ENCODE data around the gene PNMA8B. TPM values are rescaled to one million over a fixed set of nuclear protein-coding genes. Genes with fewer than 3 reads are reported as not detected.

PNMA8B gene
- total and polyA plus RNA-seq, 2 donors: 4.4 to 4.7 TPM

DNA sequence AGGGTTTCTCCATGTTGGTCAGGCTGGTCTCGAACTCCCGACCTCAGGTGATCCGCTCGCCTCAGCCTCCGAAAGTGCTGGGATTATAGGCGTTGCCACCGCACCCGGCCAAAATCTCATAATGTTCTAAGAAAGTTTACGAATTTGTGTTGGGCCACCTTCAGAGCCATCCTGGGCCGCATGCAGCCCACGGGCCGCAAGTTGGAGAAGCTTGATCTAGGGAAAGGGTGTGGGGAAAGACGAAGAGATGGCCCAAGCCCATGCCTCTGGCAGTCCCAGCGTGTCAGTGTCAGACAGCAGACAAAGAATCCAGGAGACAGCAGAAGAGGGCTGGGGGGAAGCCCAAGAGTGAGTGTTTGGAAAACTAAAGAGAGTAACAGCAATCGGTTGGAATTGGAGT lies 49.6 kb downstream of the PNMA8B start:
- no peaks in the 10 kb centered on the region for H3K4me1 ChIP-seq (ENCODE audit: control insufficient read depth in 2 of 2, insufficient read depth in 2 of 2, low read length in 2 of 2)
- H3K4me3 ChIP-seq (ENCODE audit: low read length in 2 of 2): no peak overlapping the region
- WGBS: 90% methylated on average over 15 of the region's 15 CpGs
- no peak for DNase-seq (ENCODE audit: low read depth in 6 of 9, low spot score in 9 of 9)
- H3K27ac ChIP-seq (ENCODE audit: low read depth in 1 of 2, low read length in 1 of 2): no peak overlapping the region
- H3K27me3 ChIP-seq (ENCODE audit: control insufficient read depth in 2 of 2, insufficient read depth in 1 of 2, low read length in 1 of 2): peaks cover 0 to 4% of the 10 kb centered on the region in 2 donors
- no peaks in the 10 kb centered on the region for H3K9me3 ChIP-seq (ENCODE audit: control insufficient read depth in 2 of 2, insufficient read depth in 1 of 2, low read length in 1 of 2)
- H3K36me3 ChIP-seq (ENCODE audit: control insufficient read depth in 2 of 2, insufficient read depth in 2 of 2, low read length in 1 of 2): no peaks in the 10 kb centered on the region

GRCh38 chr19:46442808-46443450 lies 52.7 kb downstream of the PNMA8B start:
- Histone ChIP-seq H3K4me3 (ENCODE audit: low read length in 2 of 2) (no peak overlapping the region), H3K9me3 (ENCODE audit: control insufficient read depth in 2 of 2, insufficient read depth in 1 of 2, low read length in 1 of 2) (no peaks in the 10 kb centered on the region), H3K4me1 (ENCODE audit: control insufficient read depth in 2 of 2, insufficient read depth in 2 of 2, low read length in 2 of 2) (no peaks in the 10 kb centered on the region), H3K27me3 (ENCODE audit: control insufficient read depth in 2 of 2, insufficient read depth in 1 of 2, low read length in 1 of 2) (peaks cover 0 to 2% of the 10 kb centered on the region in 2 donors), H3K27ac (ENCODE audit: low read depth in 1 of 2, low read length in 1 of 2) (no peak overlapping the region), H3K36me3 (ENCODE audit: control insufficient read depth in 2 of 2, insufficient read depth in 2 of 2, low read length in 1 of 2) (no peaks in the 10 kb centered on the region)
- WGBS: 72% methylated on average over 8 of the region's 8 CpGs
- DNase-seq (ENCODE audit: low read depth in 6 of 9, low spot score in 9 of 9): no peak

GRCh38 chr19:46441866-46442265 lies 53.8 kb downstream of the PNMA8B start:
- Histone ChIP-seq H3K4me3 (ENCODE audit: low read length in 2 of 2) (no peak overlapping the region), H3K36me3 (ENCODE audit: control insufficient read depth in 2 of 2, insufficient read depth in 2 of 2, low read length in 1 of 2) (no peaks in the 10 kb centered on the region), H3K9me3 (ENCODE audit: control insufficient read depth in 2 of 2, insufficient read depth in 1 of 2, low read length in 1 of 2) (no peaks in the 10 kb centered on the region), H3K27ac (ENCODE audit: low read depth in 1 of 2, low read length in 1 of 2) (no peak overlapping the region), H3K4me1 (ENCODE audit: control insufficient read depth in 2 of 2, insufficient read depth in 2 of 2, low read length in 2 of 2) (no peaks in the 10 kb centered on the region), H3K27me3 (ENCODE audit: control insufficient read depth in 2 of 2, insufficient read depth in 1 of 2, low read length in 1 of 2) (no peaks in the 10 kb centered on the region)
- no peak for DNase-seq (ENCODE audit: low read depth in 6 of 9, low spot score in 9 of 9)
- WGBS: 60% methylated on average over 1 of the region's 1 CpG

Other genes with a start within 250 kb of the PNMA8B start
- 0.66 TPM for gene HIF3A, start 198.8 kb downstream of the PNMA8B start, total RNA-seq
- 13.1 TPM for gene HIF3A, start 198.8 kb downstream of the PNMA8B start, polyA plus RNA-seq
- 44.1 TPM for gene PPP5C, start 148.8 kb downstream of the PNMA8B start, total RNA-seq
- 32.7 TPM for gene PPP5C, start 148.8 kb downstream of the PNMA8B start, polyA plus RNA-seq
- 10.3 TPM for gene CCDC8, start 82.3 kb downstream of the PNMA8B start, total RNA-seq
- 8.6 TPM for gene CCDC8, start 82.3 kb downstream of the PNMA8B start, polyA plus RNA-seq
- gene PNMA8C, start 66.9 kb downstream of the PNMA8B start, total RNA-seq: 0.05 TPM
- gene PNMA8C, start 66.9 kb downstream of the PNMA8B start, polyA plus RNA-seq: 0.07 TPM
- 45.4 TPM for gene PNMA8A, start 24.3 kb downstream of the PNMA8B start, total RNA-seq
- 9.7 TPM for gene PNMA8A, start 24.3 kb downstream of the PNMA8B start, polyA plus RNA-seq
- gene CALM3, start 105.5 kb upstream of the PNMA8B start, total RNA-seq: 116 TPM
- 167 TPM for gene CALM3, start 105.5 kb upstream of the PNMA8B start, polyA plus RNA-seq
- gene PTGIR, start 129.2 kb upstream of the PNMA8B start, total RNA-seq: 3.4 TPM
- gene PTGIR, start 129.2 kb upstream of the PNMA8B start, polyA plus RNA-seq: 7.8 TPM
- gene GNG8, start 140.3 kb upstream of the PNMA8B start, total RNA-seq: 3.8 TPM
- not detected for gene GNG8, start 140.3 kb upstream of the PNMA8B start, polyA plus RNA-seq
- 1.2 TPM for gene DACT3, start 165.3 kb upstream of the PNMA8B start, total RNA-seq
- gene DACT3, start 165.3 kb upstream of the PNMA8B start, polyA plus RNA-seq: 3.4 TPM
- 20.0 TPM for gene PRKD2, start 221.2 kb upstream of the PNMA8B start, total RNA-seq
- 109 TPM for gene PRKD2, start 221.2 kb upstream of the PNMA8B start, polyA plus RNA-seq

Measured in thymus (tissue), 11 donors.